Spleen (tissue), 7 donors: ENCODE data around the gene NOTCH3.

Experiments used
- POLR2A ChIP-seq, 3 donors: fragments of 450-650 bp; IDR thresholded peaks; one replicate each; pipeline ENCODE4 v1.5.1; 2017; ENCODE audit warnings: antibody characterized with exemption in 3 of 3, mild to moderate bottlenecking in 1 of 3
- POLR2AphosphoS5 ChIP-seq, 3 donors: sonication (generic); formaldehyde crosslinking; IDR thresholded peaks; one replicate each; pipeline ENCODE4 v1.5.1; 2017; ENCODE audit warnings: antibody characterized with exemption in 3 of 3
- TF ChIP-seq, protein P1 (sequence below), 11 experiments: fragments of 200-600 bp in 7 of 11; fragments of 450-650 bp in 4 of 11; sonication (generic) in 4 of 11; IDR thresholded peaks in 8 of 11; conservative IDR thresholded peaks in 3 of 11; 1 replicate in 7 of 11; 2 replicates in 4 of 11; pipeline versions ENCODE4 v1.4.0 to v1.8.0; 2016 to 2021; ENCODE audit warnings: antibody characterized with exemption in 11 of 11, inconsistent platforms in 4 of 11, mild to moderate bottlenecking in 1 of 11
- donor health status: DM: no; HTN: no; CAD: no; lungs with moderate emphysema.
- donor health status: DM: no; HTN: no; CAD: no.
- donor health status: DM: no; HTN: no; CAD: no.

DNA sequence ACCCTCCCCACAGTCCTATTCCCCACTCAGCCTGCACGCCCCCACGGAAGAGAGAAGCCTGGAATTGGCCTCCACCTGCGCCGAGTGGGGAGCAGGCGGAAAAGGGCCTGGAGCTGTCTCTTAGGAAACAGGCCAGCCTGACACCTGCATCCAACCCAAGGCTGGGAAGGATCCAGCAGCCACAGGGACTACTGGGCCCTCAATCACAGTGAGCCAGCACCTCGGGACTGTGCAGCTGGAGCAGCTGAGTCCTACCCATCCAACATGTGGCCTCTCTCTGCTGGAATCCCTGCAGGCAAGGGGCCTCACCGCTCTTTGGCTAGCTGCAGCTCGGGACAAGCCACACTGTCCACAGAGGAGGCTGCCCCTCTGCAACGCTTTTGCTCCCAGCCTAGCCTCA, 39.7 kb upstream of the NOTCH3 start:
- TF ChIP-seq, protein P1, sequence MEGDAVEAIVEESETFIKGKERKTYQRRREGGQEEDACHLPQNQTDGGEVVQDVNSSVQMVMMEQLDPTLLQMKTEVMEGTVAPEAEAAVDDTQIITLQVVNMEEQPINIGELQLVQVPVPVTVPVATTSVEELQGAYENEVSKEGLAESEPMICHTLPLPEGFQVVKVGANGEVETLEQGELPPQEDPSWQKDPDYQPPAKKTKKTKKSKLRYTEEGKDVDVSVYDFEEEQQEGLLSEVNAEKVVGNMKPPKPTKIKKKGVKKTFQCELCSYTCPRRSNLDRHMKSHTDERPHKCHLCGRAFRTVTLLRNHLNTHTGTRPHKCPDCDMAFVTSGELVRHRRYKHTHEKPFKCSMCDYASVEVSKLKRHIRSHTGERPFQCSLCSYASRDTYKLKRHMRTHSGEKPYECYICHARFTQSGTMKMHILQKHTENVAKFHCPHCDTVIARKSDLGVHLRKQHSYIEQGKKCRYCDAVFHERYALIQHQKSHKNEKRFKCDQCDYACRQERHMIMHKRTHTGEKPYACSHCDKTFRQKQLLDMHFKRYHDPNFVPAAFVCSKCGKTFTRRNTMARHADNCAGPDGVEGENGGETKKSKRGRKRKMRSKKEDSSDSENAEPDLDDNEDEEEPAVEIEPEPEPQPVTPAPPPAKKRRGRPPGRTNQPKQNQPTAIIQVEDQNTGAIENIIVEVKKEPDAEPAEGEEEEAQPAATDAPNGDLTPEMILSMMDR (IDR thresholded peaks at IDR 0.05 in 8 of 11, conservative IDR thresholded peaks at IDR 0.05 in 3 of 11): no peak
- TF ChIP-seq POLR2A (IDR thresholded peaks at IDR 0.05) (no peak), POLR2AphosphoS5 (IDR thresholded peaks at IDR 0.05) (peak in 2 of 3 donors; percentile 3 to 56)
